K562 (cell line): ENCODE data around the gene PPAN. TPM values are rescaled to one million over a fixed set of nuclear protein-coding genes. Genes with fewer than 3 reads are reported as not detected.

ENCODE experiments used
- ATF1 ChIP-seq, 2 experiments: fragments of 450-650 bp in 1 of 2; IDR thresholded peaks; 2 replicates each; pipeline ENCODE4 v1.6.1; 2016; ENCODE audit warnings: missing compliant biosample characterization in 1 of 2, missing genetic modification characterization in 1 of 2
- CXXC5 ChIP-seq: fragments of 250-450 bp; sonication (Bioruptor Pico); IDR thresholded peaks from 2 replicates; pipeline ENCODE4 v1.8.0; 2022; ENCODE audit warnings: inconsistent platforms, mild to moderate bottlenecking, moderate library complexity
- ELF2 ChIP-seq: fragments of 250-450 bp; sonication (Bioruptor Pico); IDR thresholded peaks from 2 replicates; pipeline ENCODE4 v1.5.0; 2021; ENCODE audit warnings: mild to moderate bottlenecking
- KAT7 ChIP-seq: sonication (generic); formaldehyde crosslinking; IDR thresholded peaks from 2 replicates; pipeline ENCODE4 v1.8.0; 2022; ENCODE audit warnings: missing genetic modification reagents, mild to moderate bottlenecking, borderline replicate concordance
- MTA2 ChIP-seq: fragments of 450-650 bp; IDR thresholded peaks from 2 replicates; pipeline ENCODE4 v1.6.1; 2016; ENCODE audit warnings: low read depth
- NUFIP1 ChIP-seq: fragments of 450-650 bp; IDR thresholded peaks from 2 replicates; pipeline ENCODE4 v1.6.1; 2018; ENCODE audit not compliant: partially characterized antibody
- PML ChIP-seq: IDR thresholded peaks from 2 replicates; pipeline ENCODE4 v1.6.1; 2012; ENCODE audit warnings: low read length, inconsistent platforms
- POLR2AphosphoS2 ChIP-seq: IDR thresholded peaks from 2 replicates; pipeline ENCODE4 v1.6.1; 2012; ENCODE audit warnings: low read length, improper control_type of control experiment
- RBM14 ChIP-seq: fragments of 200-400 bp; formaldehyde crosslinking; IDR thresholded peaks from 2 replicates; pipeline ENCODE4 v1.6.1; 2018; ENCODE audit warnings: low read depth, mild to moderate bottlenecking, low read length, moderate library complexity, borderline replicate concordance; ENCODE audit not compliant: insufficient read depth
- SMARCE1 ChIP-seq: fragments of 450-650 bp; IDR thresholded peaks from 2 replicates; pipeline ENCODE4 v1.7.1; 2016; ENCODE audit warnings: mild to moderate bottlenecking
- TFE3 ChIP-seq: fragments of 450-650 bp; formaldehyde crosslinking; IDR thresholded peaks from 2 replicates; pipeline ENCODE4 v1.4.0; 2020; ENCODE audit warnings: mild to moderate bottlenecking, mixed read lengths
- VEZF1 ChIP-seq: fragments of 200-800 bp; sonication (Bioruptor generic); IDR thresholded peaks from 2 replicates; pipeline ENCODE4 v1.6.1; 2017; ENCODE audit warnings: missing genetic modification characterization, missing compliant biosample characterization
- ZBTB40 ChIP-seq, 2 experiments: fragments of 450-650 bp in 1 of 2; sonication (generic) in 1 of 2; formaldehyde crosslinking in 1 of 2; IDR thresholded peaks; 2 replicates each; pipeline versions ENCODE4 v1.7.1 to v1.9.0; 2016 to 2022; ENCODE audit warnings: inconsistent platforms in 1 of 2, mild to moderate bottlenecking in 1 of 2, missing genetic modification reagents in 1 of 2
- ZNF253 ChIP-seq: fragments of 250-450 bp; sonication (Bioruptor Pico); conservative IDR thresholded peaks from 2 replicates; pipeline ENCODE4 v1.6.1; 2021; ENCODE audit warnings: mild to moderate bottlenecking
- ZNF324 ChIP-seq: fragments of 250-450 bp; sonication (Bioruptor Pico); IDR thresholded peaks from 2 replicates; pipeline ENCODE4 v1.4.0; 2020; ENCODE audit warnings: mild to moderate bottlenecking
- ZNF668 ChIP-seq: fragments of 250-450 bp; sonication (Bioruptor Pico); IDR thresholded peaks from 2 replicates; pipeline ENCODE4 v1.8.0; 2022; ENCODE audit warnings: mild to moderate bottlenecking, inconsistent platforms
- polyA plus RNA-seq, 8 experiments: library from polyadenylated mRNA; depleted of rRNA in 4 of 8; stranded (reverse) in 5 of 8; unstranded in 3 of 8; fragments of >200 nt; fragmentation: Nextera tagmentation in 2 of 8; fragmentation: Illumina TruSeq in 1 of 8; extraction: Ambion mirVana in 2 of 8; extraction: Trizol in 1 of 8; gene quantifications; 2 replicates each; pipeline versions ENCODE4 v1.2.1 to v1.2.3, GENCODE V29; 2011 to 2014; ENCODE audit warnings: inconsistent platforms in 1 of 8, missing spikeins in 1 of 8
- total RNA-seq, 7 experiments: library from RNA; depleted of rRNA in 6 of 7; stranded (reverse); fragments of >200 nt in 6 of 7; fragmentation: Illumina TruSeq in 2 of 7; extraction: Trizol in 2 of 7; gene quantifications; 2 replicates each; pipeline versions ENCODE4 v1.2.1 to v1.2.3, GENCODE V29; 2011 to 2021; ENCODE audit warnings: low replicate concordance in 1 of 7

PPAN gene
- total and polyA plus RNA-seq, 9 of the 15 experiments (the other 6 are each of a cell fraction or from before 2014, with no cell fraction given): 2.2 to 129 (median 59.1) TPM

- TF ChIP-seq ATF1 (CRISPR knock-in tag; IDR thresholded peaks at IDR 0.05) (no peak), ATF1 (tag; IDR thresholded peaks at IDR 0.05) (no peak), PML (no peak), NUFIP1 (no peak), ELF2 (CRISPR knock-in tag) (no peak), TFE3 (CRISPR knock-in tag) (no peak), SMARCE1 (0 out of 2 replicates have a peak, but pooled peaks have one; percentile 36), CXXC5 (CRISPR knock-in tag) (0 out of 2 replicates have a peak, but pooled peaks have one; percentile 26), KAT7 (CRISPR knock-in tag) (no peak), MTA2 (peak; percentile 57), ZNF668 (CRISPR knock-in tag) (no peak), ZNF253 (no peak), VEZF1 (CRISPR knock-in tag) (peak; percentile 39; the same call in 1 of the 2 replicates), RBM14 (no peak), ZNF324 (CRISPR knock-in tag) (no peak), ZBTB40 (IDR thresholded peaks at IDR 0.05) (no peak), ZBTB40 (CRISPR knock-in tag; IDR thresholded peaks at IDR 0.05) (no peak), POLR2AphosphoS2 (no peak)
Observed at GRCh38 chr19:10091895-10092641, 14.1 kb upstream of the PPAN start (continued).
